Epidermal melanocyte (primary cell): ENCODE measurements around the gene SAMD7.

Source experiments
- DNase-seq: peaks from one replicate; pipeline ENCODE4 v3.0.0; 2011; ENCODE audit warnings: low spot score; ENCODE audit not compliant: insufficient read length

The SAMD7 gene

GRCh38 chr3:169907476-169907875 is 3.9 kb upstream of the SAMD7 start:
- DNase-seq: no peak

- no peak for DNase-seq
Measured at GRCh38 chr3:169907944-169908343, 3.4 kb upstream of the SAMD7 start.

- DNase-seq: no peak
Measured at GRCh38 chr3:169913323-169913722, 2.0 kb downstream of the SAMD7 start.

GRCh38 chr3:169914321-169914720 is 2.9 kb downstream of the SAMD7 start:
- peak; percentile 37 for DNase-seq

GRCh38 chr3:169923189-169923588 is 11.8 kb downstream of the SAMD7 start:
- no peak for DNase-seq

GRCh38 chr3:169923831-169924230 is 12.5 kb downstream of the SAMD7 start:
- DNase-seq: no peak

- DNase-seq: no peak
Measured at GRCh38 chr3:169929830-169930519, 18.6 kb downstream of the SAMD7 start.

GRCh38 chr3:169930843-169931242 is 19.5 kb downstream of the SAMD7 start:
- DNase-seq: no peak

GRCh38 chr3:169931747-169932520 is 20.6 kb downstream of the SAMD7 start:
- DNase-seq: no peak

- DNase-seq: no peak
Measured at GRCh38 chr3:169939320-169939719, 27.9 kb downstream of the SAMD7 start.

- no peak for DNase-seq
Measured at GRCh38 chr3:169939751-169940150, 28.4 kb downstream of the SAMD7 start.

- DNase-seq: no peak
Measured at GRCh38 chr3:169940470-169941181, 29.3 kb downstream of the SAMD7 start.

GRCh38 chr3:169945313-169945712 is 33.9 kb downstream of the SAMD7 start:
- no peak for DNase-seq

- no peak for DNase-seq
Measured at GRCh38 chr3:169946336-169946735, 35.0 kb downstream of the SAMD7 start.

GRCh38 chr3:169948559-169949448 is 37.4 kb downstream of the SAMD7 start:
- DNase-seq: no peak

GRCh38 chr3:169952045-169952444 is 40.7 kb downstream of the SAMD7 start:
- no peak for DNase-seq

- no peak for DNase-seq
Measured at GRCh38 chr3:169953462-169954141, 42.2 kb downstream of the SAMD7 start.

GRCh38 chr3:169954142-169954756 is 42.9 kb downstream of the SAMD7 start:
- DNase-seq: no peak

- no peak for DNase-seq
Measured at GRCh38 chr3:169955406-169955805, 44.0 kb downstream of the SAMD7 start.

GRCh38 chr3:169964176-169964575 is 52.8 kb downstream of the SAMD7 start:
- DNase-seq: no peak
